K562 (cell line): ENCODE results near the gene PTPN14. TPM values are rescaled to one million over a fixed set of nuclear protein-coding genes. Genes with fewer than 3 reads are reported as not detected.

Experiments
- CHD2 ChIP-seq: IDR thresholded peaks from 2 replicates; pipeline ENCODE4 v1.6.1; 2011; ENCODE audit warnings: low read depth, low read length
- ESRRA ChIP-seq: fragments of 450-650 bp; IDR thresholded peaks from 2 replicates; pipeline ENCODE4 v1.6.1; 2014; ENCODE audit warnings: low read depth, mild to moderate bottlenecking, moderate library complexity, borderline replicate concordance
- FOS ChIP-seq: IDR thresholded peaks from 3 replicates; pipeline ENCODE4 v1.6.1; 2011; ENCODE audit not compliant: insufficient read length; ENCODE audit errors: extremely low read depth
- ILK ChIP-seq: fragments of 450-650 bp; IDR thresholded peaks from 2 replicates; pipeline ENCODE4 v1.6.1; 2016; ENCODE audit warnings: missing genetic modification characterization, low read depth, mild to moderate bottlenecking, missing compliant biosample characterization, moderate library complexity, borderline replicate concordance
- KDM2B ChIP-seq: fragments of 250-450 bp; sonication (Bioruptor Pico); IDR thresholded peaks from 2 replicates; pipeline ENCODE4 v1.8.0; 2021; ENCODE audit warnings: mild to moderate bottlenecking, moderate library complexity
- MAFK ChIP-seq: IDR thresholded peaks from 2 replicates; pipeline ENCODE4 v1.6.1; 2011; ENCODE audit warnings: low read length, improper control_type of control experiment
- MTA2 ChIP-seq: fragments of 450-650 bp; IDR thresholded peaks from 2 replicates; pipeline ENCODE4 v1.6.1; 2016; ENCODE audit warnings: low read depth
- NELFE ChIP-seq: IDR thresholded peaks from 2 replicates; pipeline ENCODE4 v1.6.1; 2011; ENCODE audit warnings: mild to moderate bottlenecking; ENCODE audit not compliant: insufficient read depth, insufficient read length
- NFATC3 ChIP-seq: fragments of 450-650 bp; IDR thresholded peaks from 2 replicates; pipeline ENCODE4 v1.6.1; 2017; ENCODE audit warnings: mild to moderate bottlenecking
- PCBP1 ChIP-seq: fragments of 200-400 bp; formaldehyde crosslinking; IDR thresholded peaks from 2 replicates; pipeline ENCODE4 v1.6.1; 2018; ENCODE audit warnings: mild to moderate bottlenecking, low read depth, low read length; ENCODE audit not compliant: poor library complexity, severe bottlenecking
- PTRF ChIP-seq: fragments of 450-650 bp; IDR thresholded peaks from 2 replicates; pipeline ENCODE4 v1.6.1; 2016; ENCODE audit warnings: mild to moderate bottlenecking, missing genetic modification characterization, missing compliant biosample characterization
- RCOR1 ChIP-seq, 2 experiments: IDR thresholded peaks; 2 replicates each; pipeline ENCODE4 v1.6.1; 2012; ENCODE audit warnings: low read depth in 2 of 2, low read length in 2 of 2, borderline replicate concordance in 1 of 2, improper control_type of control experiment in 1 of 2
- SAP30 ChIP-seq: fragments of 200-600 bp; sonication (generic); IDR thresholded peaks from 2 replicates; pipeline ENCODE4 v1.6.1; 2012; ENCODE audit warnings: borderline replicate concordance, low read depth, mild to moderate bottlenecking, moderate library complexity, low read length, control low read depth, inconsistent platforms; ENCODE audit not compliant: insufficient read depth, poor library complexity, severe bottlenecking
- SMAD2 ChIP-seq: fragments of 150-350 bp; IDR thresholded peaks from 2 replicates; pipeline ENCODE4 v1.6.1; 2014; ENCODE audit warnings: low read depth, mild to moderate bottlenecking, low read length
- SNRNP70 ChIP-seq: fragments of 200-400 bp; formaldehyde crosslinking; optimal IDR thresholded peaks from 2 replicates; pipeline ENCODE3; 2017; ENCODE audit warnings: low read depth, low read length
- STAT5B ChIP-seq: fragments of 250-450 bp; sonication (Bioruptor Pico); IDR thresholded peaks from 2 replicates; pipeline ENCODE4 v1.8.0; 2021; ENCODE audit warnings: mild to moderate bottlenecking, inconsistent platforms
- SUPT5H ChIP-seq: fragments of 450-650 bp; IDR thresholded peaks from 2 replicates; pipeline ENCODE4 v1.6.1; 2016
- TFAP4 ChIP-seq: sonication (generic); formaldehyde crosslinking; IDR thresholded peaks from 2 replicates; pipeline ENCODE4 v1.8.0; 2022; ENCODE audit warnings: missing genetic modification reagents, mild to moderate bottlenecking, moderate library complexity, borderline replicate concordance
- ZBTB1 ChIP-seq: sonication (generic); formaldehyde crosslinking; IDR thresholded peaks from 2 replicates; pipeline ENCODE4 v1.8.1; 2023; ENCODE audit warnings: missing genetic modification reagents, low read depth, mild to moderate bottlenecking, borderline replicate concordance
- ZNF24 ChIP-seq: fragments of 450-650 bp; IDR thresholded peaks from 2 replicates; pipeline ENCODE4 v1.6.1; 2016
- ZNF668 ChIP-seq: fragments of 250-450 bp; sonication (Bioruptor Pico); IDR thresholded peaks from 2 replicates; pipeline ENCODE4 v1.8.0; 2022; ENCODE audit warnings: mild to moderate bottlenecking, inconsistent platforms
- polyA plus RNA-seq, 8 experiments: library from polyadenylated mRNA; depleted of rRNA in 4 of 8; stranded (reverse) in 5 of 8; unstranded in 3 of 8; fragments of >200 nt; fragmentation: Nextera tagmentation in 2 of 8; fragmentation: Illumina TruSeq in 1 of 8; extraction: Ambion mirVana in 2 of 8; extraction: Trizol in 1 of 8; gene quantifications; 2 replicates each; pipeline versions ENCODE4 v1.2.1 to v1.2.3, GENCODE V29; 2011 to 2014; ENCODE audit warnings: inconsistent platforms in 1 of 8, missing spikeins in 1 of 8
- total RNA-seq, 7 experiments: library from RNA; depleted of rRNA in 6 of 7; stranded (reverse); fragments of >200 nt in 6 of 7; fragmentation: Illumina TruSeq in 2 of 7; extraction: Trizol in 2 of 7; gene quantifications; 2 replicates each; pipeline versions ENCODE4 v1.2.1 to v1.2.3, GENCODE V29; 2011 to 2021; ENCODE audit warnings: low replicate concordance in 1 of 7
- TF ChIP-seq, protein P1 (sequence below): IDR thresholded peaks from 2 replicates; pipeline ENCODE4 v1.6.1; 2011; ENCODE audit warnings: borderline replicate concordance, low read depth, mild to moderate bottlenecking, moderate library complexity, low read length; ENCODE audit not compliant: insufficient read depth, poor library complexity, severe bottlenecking
- TF ChIP-seq, protein P2 (sequence below): sonication (generic); formaldehyde crosslinking; IDR thresholded peaks from 2 replicates; pipeline ENCODE4 v1.8.0; 2022; ENCODE audit warnings: missing genetic modification reagents, mild to moderate bottlenecking, borderline replicate concordance

Gene PTPN14
- total and polyA plus RNA-seq, 9 of the 15 experiments (the other 6 are each of a cell fraction or from before 2014, with no cell fraction given): 0.01 to 0.29 (median 0.04) TPM; not detected in 6

DNA sequence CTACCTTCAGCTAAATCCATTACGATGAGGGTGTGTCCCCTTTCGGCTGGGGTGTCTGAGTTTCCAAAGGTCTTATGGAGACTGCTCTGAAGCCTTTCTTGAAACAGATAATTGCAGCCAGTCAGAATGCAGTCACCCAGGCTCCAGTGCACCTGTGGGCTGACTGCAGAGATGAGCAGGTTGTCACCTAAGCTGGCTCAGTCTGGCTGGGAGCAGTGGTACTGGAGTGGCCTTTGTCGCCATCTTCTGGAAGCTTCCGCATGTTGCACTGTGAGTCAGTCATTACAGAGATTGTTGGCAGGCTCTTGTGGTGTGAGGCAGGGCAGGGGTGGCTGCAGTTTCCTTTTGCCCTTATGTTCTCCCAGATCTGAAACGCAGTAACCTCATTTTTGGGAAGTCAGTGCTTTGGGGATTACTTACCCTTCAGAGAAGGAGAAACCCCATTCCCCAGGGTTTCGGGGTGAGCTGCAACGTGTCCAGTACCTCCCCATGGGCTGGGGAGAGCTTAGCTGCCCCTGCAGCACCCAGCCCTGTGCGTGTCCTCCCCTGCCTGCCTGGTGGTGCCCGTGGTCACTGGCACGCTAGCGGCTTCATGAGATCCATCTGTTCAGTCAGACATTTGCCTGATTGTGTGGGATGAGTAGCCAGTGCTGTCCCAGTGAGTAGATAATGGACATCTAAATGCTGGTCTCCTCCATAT lies 222.5 kb downstream of the PTPN14 start (continued):
- TF ChIP-seq, protein P1, sequence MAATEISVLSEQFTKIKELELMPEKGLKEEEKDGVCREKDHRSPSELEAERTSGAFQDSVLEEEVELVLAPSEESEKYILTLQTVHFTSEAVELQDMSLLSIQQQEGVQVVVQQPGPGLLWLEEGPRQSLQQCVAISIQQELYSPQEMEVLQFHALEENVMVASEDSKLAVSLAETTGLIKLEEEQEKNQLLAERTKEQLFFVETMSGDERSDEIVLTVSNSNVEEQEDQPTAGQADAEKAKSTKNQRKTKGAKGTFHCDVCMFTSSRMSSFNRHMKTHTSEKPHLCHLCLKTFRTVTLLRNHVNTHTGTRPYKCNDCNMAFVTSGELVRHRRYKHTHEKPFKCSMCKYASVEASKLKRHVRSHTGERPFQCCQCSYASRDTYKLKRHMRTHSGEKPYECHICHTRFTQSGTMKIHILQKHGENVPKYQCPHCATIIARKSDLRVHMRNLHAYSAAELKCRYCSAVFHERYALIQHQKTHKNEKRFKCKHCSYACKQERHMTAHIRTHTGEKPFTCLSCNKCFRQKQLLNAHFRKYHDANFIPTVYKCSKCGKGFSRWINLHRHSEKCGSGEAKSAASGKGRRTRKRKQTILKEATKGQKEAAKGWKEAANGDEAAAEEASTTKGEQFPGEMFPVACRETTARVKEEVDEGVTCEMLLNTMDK: no peak
- TF ChIP-seq RCOR1 (IDR thresholded peaks at IDR 0.05; ENCODE audit: borderline replicate concordance in 1 of 2, low read depth in 2 of 2, low read length in 2 of 2) (0 out of 4 replicates have a peak, but pooled peaks of 1 of the 2 experiments have one; percentile 25), PCBP1 (no peak), SUPT5H (no peak), ZNF668 (CRISPR knock-in tag) (no peak), SMAD2 (no peak), STAT5B (no peak), ZBTB1 (no peak), NFATC3 (no peak), TFAP4 (CRISPR knock-in tag) (peak; percentile 31; the same call in 1 of the 2 replicates), PTRF (tag) (no peak), SAP30 (no peak), MAFK (0 out of 2 replicates have a peak, but pooled peaks have one; percentile 8), NELFE (no peak), FOS (no peak), CHD2 (no peak), MTA2 (no peak), SNRNP70 (no peak), ILK (tag) (no peak), ZNF24 (no peak), ESRRA (no peak), KDM2B (CRISPR knock-in tag) (no peak)
- TF ChIP-seq, protein P2, sequence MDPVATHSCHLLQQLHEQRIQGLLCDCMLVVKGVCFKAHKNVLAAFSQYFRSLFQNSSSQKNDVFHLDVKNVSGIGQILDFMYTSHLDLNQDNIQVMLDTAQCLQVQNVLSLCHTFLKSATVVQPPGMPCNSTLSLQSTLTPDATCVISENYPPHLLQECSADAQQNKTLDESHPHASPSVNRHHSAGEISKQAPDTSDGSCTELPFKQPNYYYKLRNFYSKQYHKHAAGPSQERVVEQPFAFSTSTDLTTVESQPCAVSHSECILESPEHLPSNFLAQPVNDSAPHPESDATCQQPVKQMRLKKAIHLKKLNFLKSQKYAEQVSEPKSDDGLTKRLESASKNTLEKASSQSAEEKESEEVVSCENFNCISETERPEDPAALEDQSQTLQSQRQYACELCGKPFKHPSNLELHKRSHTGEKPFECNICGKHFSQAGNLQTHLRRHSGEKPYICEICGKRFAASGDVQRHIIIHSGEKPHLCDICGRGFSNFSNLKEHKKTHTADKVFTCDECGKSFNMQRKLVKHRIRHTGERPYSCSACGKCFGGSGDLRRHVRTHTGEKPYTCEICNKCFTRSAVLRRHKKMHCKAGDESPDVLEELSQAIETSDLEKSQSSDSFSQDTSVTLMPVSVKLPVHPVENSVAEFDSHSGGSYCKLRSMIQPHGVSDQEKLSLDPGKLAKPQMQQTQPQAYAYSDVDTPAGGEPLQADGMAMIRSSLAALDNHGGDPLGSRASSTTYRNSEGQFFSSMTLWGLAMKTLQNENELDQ (CRISPR knock-in tag): no peak
